DOHH2 (cell line): ENCODE measurements around the gene BATF3.
A peak's percentile ranks its signal among the peaks of the same experiment; 100 is the strongest.

ENCODE experiments used
- H3F3A ChIP-seq: fragments of 200-600 bp; sonication (generic), shearing (Covaris generic); 2 replicates; pipeline ENCODE4 v1.6.0; 2016; ENCODE audit warnings: antibody characterized with exemption, mild to moderate bottlenecking; ENCODE audit not compliant: control insufficient read depth, insufficient read depth
- H3K27ac ChIP-seq: fragments of 200-600 bp; sonication (generic); 2 replicates; pipeline ENCODE4 v1.5.1; 2014; ENCODE audit warnings: low read depth, mild to moderate bottlenecking, low read length, moderate library complexity
- H3K27me3 ChIP-seq: fragments of 200-600 bp; sonication (generic); 2 replicates; pipeline ENCODE4 v1.6.1; 2014; ENCODE audit warnings: mild to moderate bottlenecking, low read length, mixed read lengths; ENCODE audit not compliant: control insufficient read depth
- H3K36me3 ChIP-seq: fragments of 200-600 bp; sonication (generic); 2 replicates; pipeline ENCODE4 v1.6.1; 2014; ENCODE audit warnings: mild to moderate bottlenecking, low read length, moderate library complexity, mixed read lengths; ENCODE audit not compliant: control insufficient read depth
- H3K4me1 ChIP-seq: fragments of 200-600 bp; sonication (generic); 2 replicates; pipeline ENCODE4 v1.6.1; 2014; ENCODE audit warnings: mild to moderate bottlenecking, low read length, mixed read lengths; ENCODE audit not compliant: control insufficient read depth
- H3K4me2 ChIP-seq: fragments of 200-600 bp; sonication (generic); 2 replicates; pipeline ENCODE4 v1.6.0; 2014; ENCODE audit warnings: mild to moderate bottlenecking, low read length, moderate library complexity
- H3K4me3 ChIP-seq: fragments of 200-600 bp; sonication (generic); 2 replicates; pipeline ENCODE4 v1.5.1; 2014; ENCODE audit warnings: mild to moderate bottlenecking, low read length, mixed read lengths
- H3K79me2 ChIP-seq: fragments of 200-600 bp; sonication (generic); 2 replicates; pipeline ENCODE4 v1.6.1; 2014; ENCODE audit warnings: mild to moderate bottlenecking, low read length, mixed read lengths; ENCODE audit not compliant: control insufficient read depth
- H3K9me2 ChIP-seq: fragments of 200-600 bp; sonication (generic); replicated peaks from 2 replicates; pipeline ENCODE4 v1.6.1; 2014; ENCODE audit warnings: mild to moderate bottlenecking, low read length, mixed read lengths; ENCODE audit not compliant: control insufficient read depth
- H3K9me3 ChIP-seq: fragments of 200-600 bp; sonication (generic); 2 replicates; pipeline ENCODE4 v1.6.1; 2014; ENCODE audit warnings: antibody characterized with exemption, low read length, mixed read lengths; ENCODE audit not compliant: control insufficient read depth, insufficient read depth
- H4K20me1 ChIP-seq: fragments of 200-600 bp; sonication (generic); 2 replicates; pipeline ENCODE4 v1.6.0; 2014; ENCODE audit warnings: low read depth, mild to moderate bottlenecking, antibody characterized with exemption, low read length, moderate library complexity; ENCODE audit not compliant: control insufficient read depth, insufficient read depth
- EZH2phosphoT487 ChIP-seq: fragments of 200-600 bp; sonication (generic); IDR thresholded peaks from 2 replicates; pipeline ENCODE4 v1.6.1; 2017; ENCODE audit warnings: borderline replicate concordance, mild to moderate bottlenecking, antibody characterized with exemption, low read length, moderate library complexity, mixed read lengths
- TF ChIP-seq, protein P1 (sequence below): fragments of 200-600 bp; sonication (generic); IDR thresholded peaks from one replicate; pipeline ENCODE4 v1.5.1; 2014; ENCODE audit warnings: antibody characterized with exemption, mild to moderate bottlenecking, low read depth, low read length; ENCODE audit not compliant: poor library complexity, severe bottlenecking

Gene BATF3

DNA sequence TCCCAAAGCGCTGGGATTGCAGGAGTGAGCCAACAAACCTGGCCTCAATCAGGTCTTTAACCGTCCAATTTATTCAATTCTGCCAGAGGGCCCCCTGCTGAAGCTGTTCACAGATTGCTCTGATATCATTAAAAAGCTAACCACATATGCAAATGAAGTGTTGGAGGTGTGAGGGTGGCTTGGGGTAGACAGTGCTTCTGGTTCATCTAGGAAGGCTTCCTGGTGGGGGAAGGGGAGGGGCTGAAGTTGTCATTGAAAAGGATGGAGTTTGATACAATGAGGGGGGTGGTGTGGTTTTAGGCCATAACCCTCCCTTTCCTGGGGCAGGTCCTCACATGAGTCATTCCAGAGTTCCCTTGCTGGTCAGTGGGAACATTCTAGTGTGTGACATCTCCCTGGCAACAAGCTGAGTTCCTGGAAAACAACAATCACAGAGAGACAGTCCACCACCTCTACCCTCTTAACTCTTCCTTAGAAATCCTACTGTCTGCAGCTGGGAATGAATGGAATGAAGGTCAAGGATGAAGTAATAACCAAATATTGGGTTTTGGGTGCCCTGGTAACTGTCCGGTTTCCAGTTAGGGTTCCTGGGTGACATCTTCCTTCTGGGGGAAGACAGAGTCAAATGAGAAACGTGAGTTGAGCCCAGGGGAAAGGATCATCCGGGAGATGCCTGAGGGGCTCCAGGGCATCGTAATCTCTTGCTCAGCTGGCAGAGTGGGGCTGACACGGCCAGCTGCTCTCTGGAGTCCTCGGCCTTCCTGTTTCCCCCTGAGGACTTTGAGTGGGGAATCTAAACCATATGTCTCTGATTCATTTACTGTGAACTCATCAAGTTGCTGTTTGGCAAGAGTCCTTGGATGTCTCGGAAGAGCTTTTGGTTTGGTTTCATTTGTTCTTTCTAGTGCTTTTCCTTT lies 32.2 kb downstream of the BATF3 start:
- no peaks in the 10 kb centered on the region for H3K79me2 ChIP-seq
- no peak overlapping the region for H3K4me2 ChIP-seq
- no peak overlapping the region for H3K27ac ChIP-seq
- no peak overlapping the region for H3K4me3 ChIP-seq
- H3K9me3 ChIP-seq = no peaks in the 10 kb centered on the region
- H3F3A ChIP-seq = no peaks in the 10 kb centered on the region
- peaks cover 18% of the 10 kb centered on the region for H3K4me1 ChIP-seq
- TF ChIP-seq, protein P1, sequence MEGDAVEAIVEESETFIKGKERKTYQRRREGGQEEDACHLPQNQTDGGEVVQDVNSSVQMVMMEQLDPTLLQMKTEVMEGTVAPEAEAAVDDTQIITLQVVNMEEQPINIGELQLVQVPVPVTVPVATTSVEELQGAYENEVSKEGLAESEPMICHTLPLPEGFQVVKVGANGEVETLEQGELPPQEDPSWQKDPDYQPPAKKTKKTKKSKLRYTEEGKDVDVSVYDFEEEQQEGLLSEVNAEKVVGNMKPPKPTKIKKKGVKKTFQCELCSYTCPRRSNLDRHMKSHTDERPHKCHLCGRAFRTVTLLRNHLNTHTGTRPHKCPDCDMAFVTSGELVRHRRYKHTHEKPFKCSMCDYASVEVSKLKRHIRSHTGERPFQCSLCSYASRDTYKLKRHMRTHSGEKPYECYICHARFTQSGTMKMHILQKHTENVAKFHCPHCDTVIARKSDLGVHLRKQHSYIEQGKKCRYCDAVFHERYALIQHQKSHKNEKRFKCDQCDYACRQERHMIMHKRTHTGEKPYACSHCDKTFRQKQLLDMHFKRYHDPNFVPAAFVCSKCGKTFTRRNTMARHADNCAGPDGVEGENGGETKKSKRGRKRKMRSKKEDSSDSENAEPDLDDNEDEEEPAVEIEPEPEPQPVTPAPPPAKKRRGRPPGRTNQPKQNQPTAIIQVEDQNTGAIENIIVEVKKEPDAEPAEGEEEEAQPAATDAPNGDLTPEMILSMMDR = no peak
- TF ChIP-seq EZH2phosphoT487 = no peak
- peaks cover 14% of the 10 kb centered on the region for H4K20me1 ChIP-seq
- H3K9me2 ChIP-seq = no peaks in the 10 kb centered on the region
- peaks cover 74% of the 10 kb centered on the region for H3K27me3 ChIP-seq
- H3K36me3 ChIP-seq = no peaks in the 10 kb centered on the region

GRCh38 chr1:212666116-212666775 lies 33.4 kb downstream of the BATF3 start:
- Histone ChIP-seq H3K9me2 (no peaks in the 10 kb centered on the region), H3K27me3 (peaks cover 62% of the 10 kb centered on the region), H3F3A (no peaks in the 10 kb centered on the region), H3K4me3 (no peak overlapping the region), H3K79me2 (no peaks in the 10 kb centered on the region), H3K27ac (no peak overlapping the region), H3K9me3 (no peaks in the 10 kb centered on the region), H3K36me3 (no peaks in the 10 kb centered on the region), H4K20me1 (peaks cover 14% of the 10 kb centered on the region), H3K4me1 (peaks cover 15% of the 10 kb centered on the region), H3K4me2 (no peak overlapping the region)
- no peak for TF ChIP-seq EZH2phosphoT487
- TF ChIP-seq, protein P1 = no peak

- peaks cover 54% of the 10 kb centered on the region for H3K27me3 ChIP-seq
- no peaks in the 10 kb centered on the region for H3K79me2 ChIP-seq
- peaks cover 14% of the 10 kb centered on the region for H4K20me1 ChIP-seq
- H3K27ac ChIP-seq = no peak overlapping the region
- no peaks in the 10 kb centered on the region for H3K9me3 ChIP-seq
- H3K4me2 ChIP-seq = peak overlapping the region; percentile 65
- H3K4me1 ChIP-seq = peaks cover 15% of the 10 kb centered on the region
- TF ChIP-seq, protein P1 = peak; percentile 95
- TF ChIP-seq EZH2phosphoT487 = no peak
- peak overlapping the region; percentile 49 for H3K4me3 ChIP-seq
- H3F3A ChIP-seq = no peaks in the 10 kb centered on the region
- no peaks in the 10 kb centered on the region for H3K36me3 ChIP-seq
- no peaks in the 10 kb centered on the region for H3K9me2 ChIP-seq
These were observed 34.2 kb downstream of the BATF3 start for GRCh38 chr1:212665241-212666115.
